Erythroblast (primary cell): Measurements from ENCODE around the gene NPLOC4.
A peak's percentile ranks its signal among the peaks of the same experiment; 100 is the strongest.

ENCODE experiments used
- DNase-seq, 2 experiments: peaks; one replicate each; lab custom pipeline; 2025; lab: John Stamatoyannopoulos, UW
- GATA1 ChIP-seq: IDR thresholded peaks from 2 replicates; pipeline ENCODE4 v1.6.1; 2011; ENCODE audit warnings: low read depth, mild to moderate bottlenecking, control low read depth, low read length, moderate library complexity
- POLR2A ChIP-seq: IDR thresholded peaks from 2 replicates; pipeline ENCODE4 v1.6.1; 2011; ENCODE audit warnings: mild to moderate bottlenecking, low read length

NPLOC4 gene

GRCh38 chr17:81524039-81524864, 112.7 kb downstream of the NPLOC4 start:
- no peak for TF ChIP-seq POLR2A
- no peak for TF ChIP-seq GATA1
- DNase-seq = no peak

DNA sequence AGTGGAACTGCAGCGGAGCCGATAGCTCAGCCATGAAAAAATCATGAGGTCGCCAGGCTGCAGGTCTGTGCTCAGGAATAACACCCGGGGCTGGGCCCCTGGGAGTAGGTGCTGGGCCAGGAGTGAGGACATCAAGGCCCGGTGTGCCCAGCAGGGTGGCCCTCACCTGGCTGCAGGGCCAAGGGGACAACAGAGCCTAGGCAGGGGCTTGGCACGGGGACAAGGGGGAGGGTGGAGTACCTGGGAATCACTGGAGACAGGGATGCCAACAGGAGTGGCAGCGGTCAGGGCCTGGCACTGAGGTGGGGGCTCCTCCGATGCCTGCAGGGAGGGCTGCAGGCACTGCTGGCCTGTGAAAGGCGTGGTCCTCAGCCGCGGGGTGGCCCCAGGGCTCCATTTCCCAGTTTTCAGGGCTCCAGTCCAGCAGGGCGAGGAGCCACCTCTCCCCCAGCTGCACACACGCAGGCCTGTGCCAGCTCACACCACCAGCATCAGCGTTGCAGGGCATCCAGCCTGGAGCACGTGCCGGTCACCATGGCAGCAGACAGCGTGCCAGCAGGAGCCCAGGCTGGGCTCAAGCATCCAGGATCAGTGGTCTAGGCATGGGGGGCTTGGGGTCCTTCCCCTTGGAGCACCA, 113.4 kb downstream of the NPLOC4 start:
- TF ChIP-seq POLR2A (no peak), GATA1 (no peak)
- no peak for DNase-seq

- TF ChIP-seq GATA1 (no peak), POLR2A (no peak)
- peak; percentile 19 to 33 for DNase-seq
Observed at GRCh38 chr17:81522491-81523401, 114.2 kb downstream of the NPLOC4 start.

- no peak for TF ChIP-seq GATA1
- TF ChIP-seq POLR2A = no peak
- no peak for DNase-seq
Observed at GRCh38 chr17:81520021-81520901, 116.7 kb downstream of the NPLOC4 start.

DNA sequence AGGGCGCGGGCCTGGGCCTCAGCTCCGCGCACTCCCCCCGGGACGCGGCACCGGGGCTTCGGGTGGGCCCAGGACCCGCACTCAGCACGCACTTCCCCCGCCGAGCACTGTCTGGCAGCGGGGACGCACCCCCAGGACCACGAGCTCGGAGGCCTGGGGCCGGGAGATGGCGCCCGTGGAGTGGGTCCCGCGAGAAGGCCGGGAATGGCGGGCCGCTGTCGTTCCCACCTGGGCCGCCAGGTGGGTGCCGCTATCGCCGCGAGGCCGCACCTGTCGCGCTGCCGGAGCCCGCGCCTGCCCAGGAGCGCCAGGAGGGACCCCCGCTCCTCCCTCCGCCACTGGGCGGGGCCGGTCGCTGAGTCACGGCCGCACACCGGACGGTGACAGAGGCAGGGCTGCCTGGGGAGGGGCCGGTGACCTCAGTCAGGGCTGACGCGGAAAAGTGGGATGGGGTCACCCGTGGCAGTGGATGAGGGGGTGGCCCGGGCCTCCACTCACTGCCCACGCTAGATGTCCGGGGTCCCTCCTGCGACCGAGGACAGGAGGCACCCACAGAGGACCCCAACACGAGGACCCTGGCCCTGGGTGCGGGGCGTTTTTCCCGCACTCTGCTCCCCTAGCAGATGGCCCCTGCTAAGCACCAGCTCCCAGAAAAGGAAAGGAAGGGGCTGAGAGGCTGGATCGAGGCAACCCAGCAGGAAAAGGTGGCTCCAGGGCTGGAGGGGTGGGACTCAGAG, 117.5 kb downstream of the NPLOC4 start:
- TF ChIP-seq POLR2A = no peak
- TF ChIP-seq GATA1 = no peak
- DNase-seq = peak in 1 of 2 experiments; percentile 35

DNA sequence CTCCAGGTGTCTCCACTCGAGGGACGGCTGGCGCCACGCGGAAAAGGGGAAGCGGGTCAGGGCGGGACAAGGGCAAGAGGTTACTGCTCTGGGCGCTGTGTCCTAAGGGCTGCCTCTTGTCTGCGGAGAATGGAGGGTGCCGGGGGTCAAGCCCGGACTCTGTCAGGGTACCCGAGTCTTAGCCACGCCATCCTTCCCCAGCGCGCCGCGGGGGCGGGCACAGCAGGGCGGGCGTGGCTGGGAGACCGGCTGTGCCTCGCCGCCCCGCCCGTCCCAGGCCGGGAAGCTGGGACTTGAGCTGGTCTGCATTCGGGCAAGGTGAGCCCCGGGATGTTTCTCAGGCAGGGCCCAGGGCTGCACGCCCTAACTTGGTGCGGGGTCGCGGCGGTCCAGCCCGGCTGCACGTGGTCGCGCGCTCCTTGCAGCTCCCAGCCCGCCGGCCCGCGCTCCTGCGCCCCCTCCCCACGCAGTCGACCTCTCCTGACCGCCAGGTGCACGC, 118.1 kb downstream of the NPLOC4 start:
- TF ChIP-seq POLR2A (no peak), GATA1 (no peak)
- DNase-seq = no peak

GRCh38 chr17:81518113-81518784, 118.7 kb downstream of the NPLOC4 start:
- TF ChIP-seq POLR2A (no peak), GATA1 (no peak)
- DNase-seq = no peak

- TF ChIP-seq POLR2A = no peak
- TF ChIP-seq GATA1 = no peak
- DNase-seq = no peak
Observed at GRCh38 chr17:81517339-81518112, 119.4 kb downstream of the NPLOC4 start.

GRCh38 chr17:81517009-81517338, 119.9 kb downstream of the NPLOC4 start:
- no peak for TF ChIP-seq POLR2A
- no peak for TF ChIP-seq GATA1
- DNase-seq = no peak

DNA sequence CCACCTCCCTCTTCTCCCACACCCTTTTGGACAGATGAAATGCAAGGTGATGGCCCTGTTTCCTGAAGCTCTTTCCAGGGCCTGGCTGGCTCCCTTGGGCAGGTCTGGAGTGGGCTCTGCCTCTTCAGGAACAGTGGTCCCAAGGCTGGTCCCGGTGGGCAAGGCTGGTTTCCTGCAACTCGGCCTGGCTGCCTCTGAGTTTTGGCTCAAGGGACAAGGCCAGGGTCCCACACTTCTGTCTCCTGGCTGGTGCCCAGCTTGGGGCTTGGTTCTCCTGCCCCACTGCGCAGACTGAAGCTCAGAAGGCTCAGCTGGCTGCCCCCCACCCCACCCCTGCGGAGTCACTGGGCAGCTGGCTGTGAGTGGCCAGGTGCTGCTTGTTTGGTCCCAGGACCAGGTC, 120.5 kb downstream of the NPLOC4 start:
- TF ChIP-seq POLR2A (no peak), GATA1 (no peak)
- DNase-seq = no peak

DNA sequence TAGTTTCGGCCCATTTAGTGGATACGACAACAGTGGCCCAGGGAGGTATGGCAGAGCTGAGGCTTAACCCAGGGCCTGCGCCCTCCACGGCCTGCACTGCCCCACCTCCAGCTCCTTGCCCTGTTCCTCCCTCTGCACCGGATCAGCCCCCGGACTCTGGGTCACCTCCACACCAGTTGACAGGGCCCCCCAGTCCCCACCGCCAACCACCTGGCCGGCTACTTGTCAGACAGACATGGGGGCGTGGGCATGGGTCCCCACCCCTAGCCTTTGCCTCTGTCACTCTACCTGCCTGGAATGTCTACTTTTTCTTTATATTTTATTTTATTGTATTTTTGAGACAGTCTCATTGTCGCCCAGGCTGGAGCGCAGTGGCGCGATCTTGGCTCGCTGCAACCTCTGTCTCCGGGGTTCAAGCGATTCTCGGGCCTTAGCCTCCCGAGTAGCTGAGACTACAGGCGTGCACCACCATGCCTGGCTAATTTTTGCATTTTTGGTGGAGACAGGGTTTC, 121.3 kb downstream of the NPLOC4 start:
- DNase-seq = no peak
- TF ChIP-seq GATA1 (no peak), POLR2A (no peak)
